HCT116 (cell line): ENCODE results near the gene IL36B. TPM values are rescaled to one million over a fixed set of nuclear protein-coding genes. Genes with fewer than 3 reads are reported as not detected.

Experiments
- ATAC-seq: fragments of 200-7000 bp; cut with Tn5 transposase; 2 replicates; pipeline ENCODE4 v1.9.1; 2020; ENCODE audit warnings: mild to moderate bottlenecking, moderate library complexity
- BruUV-seq: library from RNA; stranded (reverse); fragments of 400-500 nt; replicated peaks from 2 replicates; lab custom pipeline; 2021; lab: Mats Ljungman, UMichigan
- CTCF ChIA-PET: fragments of 300-600 bp; sonication (Branson Sonifier 250); formaldehyde crosslinking; loops from one replicate; lab custom pipeline; 2021; ENCODE audit warnings: antibody characterized with exemption; lab: Charles Lee
- POLR2A ChIA-PET: fragments of 300-600, 350-600 bp; sonication (Branson Sonifier 250); formaldehyde crosslinking; loops from one replicate; lab custom pipeline; 2021; ENCODE audit warnings: antibody characterized with exemption; lab: Charles Lee
- RAD21 ChIA-PET, 2 experiments: fragments of 300-600 bp; sonication (Branson Sonifier 250); formaldehyde crosslinking; loops; one replicate each; lab custom pipeline; 2023; ENCODE audit warnings: low total read pairs in 2 of 2; ENCODE audit not compliant: uncharacterized antibody in 2 of 2, unreplicated experiment in 2 of 2, low non-redundant PET in 1 of 2; lab: Charles Lee
- DNase-seq: peaks from one replicate; pipeline ENCODE4 v3.0.0-alpha.2; 2010; ENCODE audit warnings: low read depth, low spot score
- H2AFZ ChIP-seq: fragments of 200-600 bp; shearing (Covaris generic), sonication (generic); 2 replicates; pipeline ENCODE4 v1.6.1; 2017; ENCODE audit warnings: low read depth, mixed run types, mixed read lengths, antibody characterized with exemption, low read length; ENCODE audit not compliant: poor library complexity, severe bottlenecking
- H3K27ac ChIP-seq: 2 replicates; pipeline ENCODE4 v1.5.1; 2012; ENCODE audit warnings: low read depth, low read length
- H3K27me3 ChIP-seq: fragments of 200-600 bp; sonication (generic); 2 replicates; pipeline ENCODE4 v1.6.1; 2016; ENCODE audit warnings: mixed run types, low read length, mixed read lengths; ENCODE audit not compliant: insufficient read depth
- H3K36me3 ChIP-seq, 2 experiments: fragments of 200-500 bp in 1 of 2; fragments of 200-600 bp in 1 of 2; sonication (Bioruptor generic) in 1 of 2; sonication (generic) in 1 of 2; 2 replicates each; pipeline versions ENCODE4 v1.5.1 to v1.6.1; 2014 to 2016; ENCODE audit warnings: low read length in 2 of 2, inconsistent platforms in 1 of 2, mixed read lengths in 1 of 2, mixed run types in 1 of 2; ENCODE audit not compliant: insufficient read depth in 2 of 2, control insufficient read depth in 1 of 2
- H3K4me1 ChIP-seq, 2 experiments: fragments of 200-600 bp in 1 of 2; sonication (generic) in 1 of 2; 2 replicates each; pipeline versions ENCODE4 v1.5.1 to v1.6.1; 2012 to 2017; ENCODE audit warnings: low read length in 2 of 2, inconsistent platforms in 1 of 2, mild to moderate bottlenecking in 1 of 2, mixed read lengths in 1 of 2, mixed run types in 1 of 2, moderate library complexity in 1 of 2; ENCODE audit not compliant: insufficient read depth in 2 of 2, control insufficient read depth in 1 of 2
- H3K4me2 ChIP-seq: fragments of 200-600 bp; sonication (generic); 2 replicates; pipeline ENCODE4 v1.6.1; 2017; ENCODE audit warnings: mixed run types, low read length, mixed read lengths
- H3K4me3 ChIP-seq, 2 experiments: fragments of 200-600 bp in 1 of 2; sonication (generic) in 1 of 2; replicated peaks in 1 of 2; 2 replicates each; pipeline ENCODE4 v1.5.1; 2011 to 2016; ENCODE audit warnings: low read length in 2 of 2, control low read depth in 1 of 2, low read depth in 1 of 2, mild to moderate bottlenecking in 1 of 2, mixed read lengths in 1 of 2, mixed run types in 1 of 2
- H3K79me2 ChIP-seq: fragments of 200-600 bp; sonication (generic); 2 replicates; pipeline ENCODE4 v1.6.1; 2017; ENCODE audit warnings: mild to moderate bottlenecking, mixed run types, low read length, moderate library complexity, mixed read lengths; ENCODE audit not compliant: insufficient read depth
- H3K9ac ChIP-seq: fragments of 200-600 bp; sonication (generic); 2 replicates; pipeline ENCODE4 v1.6.1; 2016; ENCODE audit warnings: low read length, mixed read lengths
- H3K9me2 ChIP-seq: fragments of 200-600 bp; sonication (generic), shearing (Covaris generic); 2 replicates; pipeline ENCODE4 v1.6.1; 2017; ENCODE audit warnings: mixed run types, mild to moderate bottlenecking, moderate library complexity; ENCODE audit not compliant: insufficient read depth
- H3K9me3 ChIP-seq, 2 experiments: fragments of 200-500 bp in 1 of 2; fragments of 200-600 bp in 1 of 2; sonication (Bioruptor generic) in 1 of 2; sonication (generic) in 1 of 2; 2 replicates each; pipeline ENCODE4 v1.6.1; 2014 to 2017; ENCODE audit warnings: low read length in 2 of 2, mixed read lengths in 2 of 2, inconsistent platforms in 1 of 2, low read depth in 1 of 2, mild to moderate bottlenecking in 1 of 2, mixed run types in 1 of 2, moderate library complexity in 1 of 2; ENCODE audit not compliant: control insufficient read depth in 1 of 2, insufficient read depth in 1 of 2
- H4K20me1 ChIP-seq: fragments of 200-600 bp; sonication (generic), shearing (Covaris generic); 2 replicates; pipeline ENCODE4 v1.6.1; 2017; ENCODE audit warnings: mixed run types, mild to moderate bottlenecking, moderate library complexity; ENCODE audit not compliant: insufficient read depth
- CEBPB ChIP-seq: IDR thresholded peaks from 2 replicates; pipeline ENCODE4 v1.6.1; 2012; ENCODE audit warnings: low read depth
- CTCF ChIP-seq, 3 experiments: fragments of 200-600 bp in 1 of 3; sonication (generic) in 1 of 3; IDR thresholded peaks in 2 of 3; conservative IDR thresholded peaks in 1 of 3; 2 replicates each; pipeline ENCODE4 v1.5.1; 2012 to 2017; ENCODE audit warnings: low read depth in 2 of 3, low read length in 2 of 3, antibody characterized with exemption in 1 of 3, borderline replicate concordance in 1 of 3, control low read depth in 1 of 3, mild to moderate bottlenecking in 1 of 3, mixed read lengths in 1 of 3, mixed run types in 1 of 3, moderate library complexity in 1 of 3; ENCODE audit not compliant: insufficient read depth in 1 of 3
- FOSL1 ChIP-seq: IDR thresholded peaks from 2 replicates; pipeline ENCODE4 v1.6.1; 2012; ENCODE audit warnings: low read depth
- MAX ChIP-seq: IDR thresholded peaks from 2 replicates; pipeline ENCODE4 v1.6.1; 2012
- POLR2A ChIP-seq: IDR thresholded peaks from 2 replicates; pipeline ENCODE4 v1.7.0; 2011; ENCODE audit warnings: borderline replicate concordance; ENCODE audit not compliant: insufficient read depth, insufficient read length; ENCODE audit errors: extremely low read depth
- RAD21 ChIP-seq: IDR thresholded peaks from 2 replicates; pipeline ENCODE4 v1.6.1; 2012; ENCODE audit warnings: low read depth, mild to moderate bottlenecking
- REST ChIP-seq: IDR thresholded peaks from 2 replicates; pipeline ENCODE4 v1.6.1; 2012; ENCODE audit warnings: low read depth
- SP1 ChIP-seq: IDR thresholded peaks from 2 replicates; pipeline ENCODE4 v1.6.1; 2012; ENCODE audit warnings: low read depth
- TCF7L2 ChIP-seq: IDR thresholded peaks from 2 replicates; pipeline ENCODE4 v1.7.0; 2011; ENCODE audit warnings: borderline replicate concordance, inconsistent platforms; ENCODE audit not compliant: insufficient read depth, insufficient read length; ENCODE audit errors: extremely low read depth
- YY1 ChIP-seq: IDR thresholded peaks from 2 replicates; pipeline ENCODE4 v1.6.1; 2011; ENCODE audit warnings: low read length, low read depth, moderate library complexity, mild to moderate bottlenecking; ENCODE audit not compliant: insufficient replicate concordance; ENCODE audit errors: extremely low read depth
- ZBTB33 ChIP-seq: IDR thresholded peaks from 2 replicates; pipeline ENCODE4 v1.6.1; 2011; ENCODE audit warnings: mild to moderate bottlenecking, low read length, moderate library complexity; ENCODE audit not compliant: insufficient replicate concordance; ENCODE audit errors: extremely low read depth
- ZFX ChIP-seq: fragments of 450-650 bp; IDR thresholded peaks from 2 replicates; pipeline ENCODE4 v1.6.1; 2017
- intact Hi-C: fragments of 100-400 bp; cut with micrococcal nuclease; formaldehyde crosslinking; loops from 2 replicates; pipeline ENCODE4 v1.10.0; 2022
- total RNA-seq: library from RNA; stranded (reverse); gene quantifications from one replicate; pipeline ENCODE4 v1.2.1, GENCODE V29; 2021; ENCODE audit not compliant: unreplicated experiment

The IL36B gene
- total RNA-seq, 1 experiment from 2014 or later: not detected

- no peak for DNase-seq
- no peaks in the 10 kb centered on the region for H3K9me2 ChIP-seq
- no peak overlapping the region for H3K9ac ChIP-seq
- ATAC-seq: no peak
- H3K9me3 ChIP-seq: no peaks in the 10 kb centered on the region
- RAD21 ChIA-PET: no interaction called here
- no peaks in the 10 kb centered on the region for H4K20me1 ChIP-seq
- POLR2A ChIA-PET: no interaction called here
- no peaks in the 10 kb centered on the region for H3K27me3 ChIP-seq
- no peak overlapping the region for H3K27ac ChIP-seq
- H2AFZ ChIP-seq: no peak overlapping the region
- H3K36me3 ChIP-seq: no peaks in the 10 kb centered on the region
- no peak overlapping the region for H3K4me2 ChIP-seq
- no peak for TF ChIP-seq ZFX
- H3K4me1 ChIP-seq: peaks cover 12 to 23% of the 10 kb centered on the region in 2 experiments
- H3K4me3 ChIP-seq: no peak overlapping the region
- intact Hi-C loops: no loop called here
- no TSS peak for BruUV-seq
- CTCF ChIA-PET: interaction anchor here (1.0 kb wide), 1 partner anchor 63 kb away, joined by 3 read pairs; no protein-coding TSS in a partner anchor
- H3K79me2 ChIP-seq: no peaks in the 10 kb centered on the region
Observed at GRCh38 chr2:113075030-113075429, 22.4 kb upstream of the IL36B start.

GRCh38 chr2:113073325-113073834 is 20.7 kb upstream of the IL36B start:
- H3K36me3 ChIP-seq: no peaks in the 10 kb centered on the region
- no peaks in the 10 kb centered on the region for H3K27me3 ChIP-seq
- H3K9me3 ChIP-seq: no peaks in the 10 kb centered on the region
- H3K9me2 ChIP-seq: no peaks in the 10 kb centered on the region
- no TSS peak for BruUV-seq
- intact Hi-C loops: no loop called here
- H3K27ac ChIP-seq: no peak overlapping the region
- RAD21 ChIA-PET: no interaction called here
- no peak overlapping the region for H3K4me3 ChIP-seq
- no peak for ATAC-seq
- H4K20me1 ChIP-seq: no peaks in the 10 kb centered on the region
- peaks cover 3 to 13% of the 10 kb centered on the region in 2 experiments; a peak in 3 of 4 replicates for H3K4me1 ChIP-seq
- H3K9ac ChIP-seq: no peak overlapping the region
- no peak overlapping the region for H3K4me2 ChIP-seq
- no peak for DNase-seq
- POLR2A ChIA-PET: no interaction called here
- no peaks in the 10 kb centered on the region for H3K79me2 ChIP-seq
- H2AFZ ChIP-seq: no peak overlapping the region
- CTCF ChIA-PET: no interaction called here
- no peak for TF ChIP-seq YY1
- no peak for TF ChIP-seq REST
- TF ChIP-seq CEBPB: no peak
- no peak for TF ChIP-seq MAX
- TF ChIP-seq CTCF (IDR thresholded peaks at IDR 0.05 in 2 of 3, conservative IDR thresholded peaks at IDR 0.05 in 1 of 3; ENCODE audit: borderline replicate concordance in 1 of 3, insufficient read depth in 1 of 3, low read depth in 2 of 3, low read length in 2 of 3): no peak
- TF ChIP-seq POLR2A: no peak
- TF ChIP-seq SP1: no peak
- TF ChIP-seq ZBTB33: no peak
- no peak for TF ChIP-seq RAD21
- no peak for TF ChIP-seq ZFX
- no peak for TF ChIP-seq FOSL1
- TF ChIP-seq TCF7L2: no peak
